ENCODE measurements around the gene IFI44L. TPM values are rescaled to one million over a fixed set of nuclear protein-coding genes. Genes with fewer than 3 reads are reported as not detected.

Gene IFI44L
- total RNA-seq (49.1 TPM), polyA plus RNA-seq (30.9 TPM)
- long read RNA-seq, donor 1 = 0 reads
- long read RNA-seq, donor 2 = 0 reads
- long read RNA-seq, donor 3, partial matches to known transcripts = 0 of 3 reads
- long read RNA-seq, donor 3, other reads (novel, unspliced or antisense) = 0 of 3 reads
- long read RNA-seq, donor 4, full-length matches to known transcripts = 1 of 1 reads
- long read RNA-seq, donor 4, partial matches to known transcripts = 0 of 1 reads
- long read RNA-seq, donor 4, other reads (novel, unspliced or antisense) = 0 of 1 reads
- long read RNA-seq, donor 5, full-length matches to known transcripts = 8 of 21 reads
- long read RNA-seq, donor 5, partial matches to known transcripts = 13 of 21 reads
- long read RNA-seq, donor 5, other reads (novel, unspliced or antisense) = 0 of 21 reads
- long read RNA-seq, donor 6, full-length matches to known transcripts = 5 of 5 reads
- long read RNA-seq, donor 6, partial matches to known transcripts = 0 of 5 reads
- long read RNA-seq, donor 6, other reads (novel, unspliced or antisense) = 0 of 5 reads
- long read RNA-seq, donor 7, full-length matches to known transcripts = 2 of 2 reads
- long read RNA-seq, donor 7, partial matches to known transcripts = 0 of 2 reads
- long read RNA-seq, donor 7, other reads (novel, unspliced or antisense) = 0 of 2 reads
- long read RNA-seq, donor 8 = 0 reads
- long read RNA-seq, donor 9, full-length matches to known transcripts = 6 of 18 reads
- long read RNA-seq, donor 9, partial matches to known transcripts = 12 of 18 reads
- long read RNA-seq, donor 9, other reads (novel, unspliced or antisense) = 0 of 18 reads
- long read RNA-seq, donor 10, full-length matches to known transcripts = 2 of 2 reads
- long read RNA-seq, donor 10, partial matches to known transcripts = 0 of 2 reads
- long read RNA-seq, donor 10, other reads (novel, unspliced or antisense) = 0 of 2 reads

GRCh38 chr1:78619803-78620579 is at the start of gene IFI44L:
Gene IFI44L, plus strand, starts transcription at chr1:78620448. Its CDS starts 7,468 bp downstream, at chr1:78627916.
- no peaks in the 10 kb centered on the region for H3K36me3 ChIP-seq (ENCODE audit: control insufficient read depth in 2 of 2, insufficient read depth in 2 of 2, low read length in 1 of 2)
- peak in 7 of 9 donors; percentile 28 to 81 (median 39) for DNase-seq (ENCODE audit: low read depth in 6 of 9, low spot score in 9 of 9)
- peak within 1 kb of the TSS; percentile 24 to 28 for H3K4me3 ChIP-seq (ENCODE audit: low read length in 2 of 2)
- H3K9me3 ChIP-seq (ENCODE audit: control insufficient read depth in 2 of 2, insufficient read depth in 1 of 2, low read length in 1 of 2) = no peaks in the 10 kb centered on the region
- peak within 1 kb of the TSS; percentile 66 to 67 for H3K27ac ChIP-seq (ENCODE audit: low read depth in 1 of 2, low read length in 1 of 2)
- WGBS = 26% methylated on average over 9 of the region's 9 CpGs
- peaks cover 0 to 11% of the 10 kb centered on the region in 2 donors for H3K4me1 ChIP-seq (ENCODE audit: control insufficient read depth in 2 of 2, insufficient read depth in 2 of 2, low read length in 2 of 2)
- no peaks in the 10 kb centered on the region for H3K27me3 ChIP-seq (ENCODE audit: control insufficient read depth in 2 of 2, insufficient read depth in 1 of 2, low read length in 1 of 2)

- H3K9me3 ChIP-seq (ENCODE audit: control insufficient read depth in 2 of 2, insufficient read depth in 1 of 2, low read length in 1 of 2) = no peaks in the 10 kb centered on the region
- no peak for DNase-seq (ENCODE audit: low read depth in 6 of 9, low spot score in 9 of 9)
- no peaks in the 10 kb centered on the region for H3K27me3 ChIP-seq (ENCODE audit: control insufficient read depth in 2 of 2, insufficient read depth in 1 of 2, low read length in 1 of 2)
- 74% methylated on average over 2 of the region's 2 CpGs for WGBS
- H3K27ac ChIP-seq (ENCODE audit: low read depth in 1 of 2, low read length in 1 of 2) = no peak overlapping the region
- no peak overlapping the region for H3K4me3 ChIP-seq (ENCODE audit: low read length in 2 of 2)
- no peaks in the 10 kb centered on the region for H3K4me1 ChIP-seq (ENCODE audit: control insufficient read depth in 2 of 2, insufficient read depth in 2 of 2, low read length in 2 of 2)
- no peaks in the 10 kb centered on the region for H3K36me3 ChIP-seq (ENCODE audit: control insufficient read depth in 2 of 2, insufficient read depth in 2 of 2, low read length in 1 of 2)
Measured at GRCh38 chr1:78570539-78570938, 49.7 kb upstream of the IFI44L start.

- 86% methylated on average over 9 of the region's 9 CpGs for WGBS
- H3K4me3 ChIP-seq (ENCODE audit: low read length in 2 of 2) = no peak overlapping the region
- H3K27ac ChIP-seq (ENCODE audit: low read depth in 1 of 2, low read length in 1 of 2) = no peak overlapping the region
- no peaks in the 10 kb centered on the region for H3K9me3 ChIP-seq (ENCODE audit: control insufficient read depth in 2 of 2, insufficient read depth in 1 of 2, low read length in 1 of 2)
- no peak for DNase-seq (ENCODE audit: low read depth in 6 of 9, low spot score in 9 of 9)
- no peaks in the 10 kb centered on the region for H3K36me3 ChIP-seq (ENCODE audit: control insufficient read depth in 2 of 2, insufficient read depth in 2 of 2, low read length in 1 of 2)
- no peaks in the 10 kb centered on the region for H3K4me1 ChIP-seq (ENCODE audit: control insufficient read depth in 2 of 2, insufficient read depth in 2 of 2, low read length in 2 of 2)
- H3K27me3 ChIP-seq (ENCODE audit: control insufficient read depth in 2 of 2, insufficient read depth in 1 of 2, low read length in 1 of 2) = no peaks in the 10 kb centered on the region
Measured at GRCh38 chr1:78577257-78578100, 42.8 kb upstream of the IFI44L start.

GRCh38 chr1:78586572-78586971 is 33.7 kb upstream of the IFI44L start:
- Histone ChIP-seq H3K9me3 (ENCODE audit: control insufficient read depth in 2 of 2, insufficient read depth in 1 of 2, low read length in 1 of 2) (no peaks in the 10 kb centered on the region), H3K4me1 (ENCODE audit: control insufficient read depth in 2 of 2, insufficient read depth in 2 of 2, low read length in 2 of 2) (no peaks in the 10 kb centered on the region), H3K27me3 (ENCODE audit: control insufficient read depth in 2 of 2, insufficient read depth in 1 of 2, low read length in 1 of 2) (no peaks in the 10 kb centered on the region), H3K4me3 (ENCODE audit: low read length in 2 of 2) (no peak overlapping the region), H3K36me3 (ENCODE audit: control insufficient read depth in 2 of 2, insufficient read depth in 2 of 2, low read length in 1 of 2) (no peaks in the 10 kb centered on the region), H3K27ac (ENCODE audit: low read depth in 1 of 2, low read length in 1 of 2) (no peak overlapping the region)
- DNase-seq (ENCODE audit: low read depth in 6 of 9, low spot score in 9 of 9) = no peak
- WGBS = 97% methylated on average over 1 of the region's 1 CpG

GRCh38 chr1:78587211-78587610 is 33.0 kb upstream of the IFI44L start:
- no peaks in the 10 kb centered on the region for H3K36me3 ChIP-seq (ENCODE audit: control insufficient read depth in 2 of 2, insufficient read depth in 2 of 2, low read length in 1 of 2)
- no peaks in the 10 kb centered on the region for H3K9me3 ChIP-seq (ENCODE audit: control insufficient read depth in 2 of 2, insufficient read depth in 1 of 2, low read length in 1 of 2)
- WGBS = 96% methylated on average over 1 of the region's 1 CpG
- no peak for DNase-seq (ENCODE audit: low read depth in 6 of 9, low spot score in 9 of 9)
- H3K4me3 ChIP-seq (ENCODE audit: low read length in 2 of 2) = no peak overlapping the region
- no peak overlapping the region for H3K27ac ChIP-seq (ENCODE audit: low read depth in 1 of 2, low read length in 1 of 2)
- H3K4me1 ChIP-seq (ENCODE audit: control insufficient read depth in 2 of 2, insufficient read depth in 2 of 2, low read length in 2 of 2) = no peaks in the 10 kb centered on the region
- no peaks in the 10 kb centered on the region for H3K27me3 ChIP-seq (ENCODE audit: control insufficient read depth in 2 of 2, insufficient read depth in 1 of 2, low read length in 1 of 2)

GRCh38 chr1:78591971-78592370 is 28.3 kb upstream of the IFI44L start:
- no peaks in the 10 kb centered on the region for H3K9me3 ChIP-seq (ENCODE audit: control insufficient read depth in 2 of 2, insufficient read depth in 1 of 2, low read length in 1 of 2)
- no peak overlapping the region for H3K4me3 ChIP-seq (ENCODE audit: low read length in 2 of 2)
- H3K36me3 ChIP-seq (ENCODE audit: control insufficient read depth in 2 of 2, insufficient read depth in 2 of 2, low read length in 1 of 2) = no peaks in the 10 kb centered on the region
- DNase-seq (ENCODE audit: low read depth in 6 of 9, low spot score in 9 of 9) = no peak
- no peaks in the 10 kb centered on the region for H3K27me3 ChIP-seq (ENCODE audit: control insufficient read depth in 2 of 2, insufficient read depth in 1 of 2, low read length in 1 of 2)
- no peaks in the 10 kb centered on the region for H3K4me1 ChIP-seq (ENCODE audit: control insufficient read depth in 2 of 2, insufficient read depth in 2 of 2, low read length in 2 of 2)
- no peak overlapping the region for H3K27ac ChIP-seq (ENCODE audit: low read depth in 1 of 2, low read length in 1 of 2)
- 86% methylated on average over 4 of the region's 4 CpGs for WGBS

- H3K27me3 ChIP-seq (ENCODE audit: control insufficient read depth in 2 of 2, insufficient read depth in 1 of 2, low read length in 1 of 2) = no peaks in the 10 kb centered on the region
Measured at GRCh38 chr1:78599294-78599693, 21.0 kb upstream of the IFI44L start.

GRCh38 chr1:78601068-78601467 is 19.2 kb upstream of the IFI44L start:
- no peaks in the 10 kb centered on the region for H3K36me3 ChIP-seq (ENCODE audit: control insufficient read depth in 2 of 2, insufficient read depth in 2 of 2, low read length in 1 of 2)
- no peaks in the 10 kb centered on the region for H3K4me1 ChIP-seq (ENCODE audit: control insufficient read depth in 2 of 2, insufficient read depth in 2 of 2, low read length in 2 of 2)
- 26% methylated on average over 1 of the region's 1 CpG for WGBS
- H3K4me3 ChIP-seq (ENCODE audit: low read length in 2 of 2) = no peak overlapping the region
- no peaks in the 10 kb centered on the region for H3K9me3 ChIP-seq (ENCODE audit: control insufficient read depth in 2 of 2, insufficient read depth in 1 of 2, low read length in 1 of 2)
- H3K27ac ChIP-seq (ENCODE audit: low read depth in 1 of 2, low read length in 1 of 2) = no peak overlapping the region
- H3K27me3 ChIP-seq (ENCODE audit: control insufficient read depth in 2 of 2, insufficient read depth in 1 of 2, low read length in 1 of 2) = no peaks in the 10 kb centered on the region
- DNase-seq (ENCODE audit: low read depth in 6 of 9, low spot score in 9 of 9) = no peak

More at GRCh38 chr1:78599294-78599693, 21.0 kb upstream of the IFI44L start:
- Histone ChIP-seq H3K4me3 (ENCODE audit: low read length in 2 of 2) (no peak overlapping the region), H3K27ac (ENCODE audit: low read depth in 1 of 2, low read length in 1 of 2) (no peak overlapping the region), H3K36me3 (ENCODE audit: control insufficient read depth in 2 of 2, insufficient read depth in 2 of 2, low read length in 1 of 2) (no peaks in the 10 kb centered on the region), H3K9me3 (ENCODE audit: control insufficient read depth in 2 of 2, insufficient read depth in 1 of 2, low read length in 1 of 2) (no peaks in the 10 kb centered on the region), H3K4me1 (ENCODE audit: control insufficient read depth in 2 of 2, insufficient read depth in 2 of 2, low read length in 2 of 2) (no peaks in the 10 kb centered on the region)
- WGBS = 72% methylated on average over 4 of the region's 4 CpGs
- DNase-seq (ENCODE audit: low read depth in 6 of 9, low spot score in 9 of 9) = no peak

Data from thymus (tissue), 14 donors.